Raji (cell line): Measurements from ENCODE around the gene SRPRA.

Experiments used
- POLR2A ChIP-seq: IDR thresholded peaks from 2 replicates; pipeline ENCODE4 v1.6.1; 2011; ENCODE audit warnings: low read depth, low read length, control low read depth; ENCODE audit not compliant: insufficient read depth

Gene SRPRA

DNA sequence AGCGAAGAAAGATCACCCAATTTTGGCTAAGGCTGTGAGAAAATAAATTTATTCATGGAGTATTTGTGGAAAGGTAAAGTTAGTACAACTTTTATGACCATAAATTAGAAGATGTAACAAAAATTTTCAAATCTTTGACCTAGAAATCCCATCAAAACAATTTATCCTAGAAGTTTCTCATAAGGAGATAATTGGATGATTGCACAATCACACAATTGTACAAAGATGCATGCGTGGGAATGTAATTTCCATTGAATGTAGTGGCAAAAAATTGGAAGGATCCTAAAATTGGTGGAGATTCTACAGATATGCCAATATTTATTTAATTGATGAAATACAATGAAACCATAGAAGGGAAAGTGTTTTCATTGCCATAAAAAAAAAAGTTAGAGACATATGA, 11.6 kb downstream of the SRPRA start:
- no peak for TF ChIP-seq POLR2A

DNA sequence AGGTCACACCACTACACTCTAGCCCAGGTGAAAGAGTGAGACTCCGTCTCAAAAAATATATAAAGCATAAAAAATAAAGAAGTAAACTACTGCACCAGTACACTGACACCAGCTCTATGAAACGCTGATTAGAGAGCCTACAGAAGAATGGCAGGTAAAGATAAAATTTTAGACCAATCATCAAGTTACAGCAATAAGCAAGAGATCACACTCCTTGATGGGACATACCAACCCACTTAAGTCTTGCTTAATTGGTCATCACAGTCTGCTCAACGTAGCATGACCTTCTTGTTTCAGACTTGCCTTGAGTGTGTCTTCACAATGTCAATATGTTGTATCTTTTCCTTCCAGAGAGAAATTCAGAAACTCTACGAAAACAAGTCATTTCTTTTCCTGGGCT, 12.5 kb downstream of the SRPRA start:
- TF ChIP-seq POLR2A = no peak

DNA sequence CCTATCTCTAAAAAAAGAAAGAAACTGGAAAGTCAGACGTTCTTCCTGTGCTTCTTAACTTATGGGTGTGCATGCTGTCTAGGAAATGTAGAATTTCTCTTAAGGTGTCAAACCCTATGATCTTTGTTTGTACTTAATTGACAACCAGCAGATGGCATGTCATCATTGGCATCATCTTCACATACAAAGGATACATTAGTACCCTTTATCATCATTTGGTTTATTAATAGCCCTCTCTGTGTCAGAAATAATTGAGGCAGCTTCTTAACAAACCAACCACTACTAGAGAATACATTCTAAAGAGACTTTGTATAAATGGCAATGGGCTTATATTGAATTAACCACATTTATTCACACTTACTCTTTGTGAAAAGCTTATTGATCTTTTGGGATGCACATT, 13.9 kb downstream of the SRPRA start:
- TF ChIP-seq POLR2A = no peak

DNA sequence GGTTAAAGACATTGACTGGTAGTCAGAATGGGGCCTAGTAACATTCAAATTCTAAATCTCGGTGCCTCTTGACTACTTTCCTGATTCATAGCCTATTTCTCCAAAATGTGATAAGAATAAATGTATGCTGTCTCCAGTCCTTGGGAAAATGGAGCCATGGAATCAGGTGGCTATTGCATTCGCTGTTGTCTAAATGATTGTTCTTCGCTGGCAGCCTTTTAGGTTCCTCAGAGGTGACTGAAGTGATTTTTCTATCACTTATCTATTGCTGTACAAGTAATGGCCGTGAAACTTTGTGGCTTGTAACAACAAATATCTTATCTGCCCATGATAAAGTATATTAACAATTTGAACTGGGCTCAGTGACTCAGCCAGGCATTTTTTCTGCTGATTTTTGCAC, 15.4 kb downstream of the SRPRA start:
- TF ChIP-seq POLR2A = no peak

DNA sequence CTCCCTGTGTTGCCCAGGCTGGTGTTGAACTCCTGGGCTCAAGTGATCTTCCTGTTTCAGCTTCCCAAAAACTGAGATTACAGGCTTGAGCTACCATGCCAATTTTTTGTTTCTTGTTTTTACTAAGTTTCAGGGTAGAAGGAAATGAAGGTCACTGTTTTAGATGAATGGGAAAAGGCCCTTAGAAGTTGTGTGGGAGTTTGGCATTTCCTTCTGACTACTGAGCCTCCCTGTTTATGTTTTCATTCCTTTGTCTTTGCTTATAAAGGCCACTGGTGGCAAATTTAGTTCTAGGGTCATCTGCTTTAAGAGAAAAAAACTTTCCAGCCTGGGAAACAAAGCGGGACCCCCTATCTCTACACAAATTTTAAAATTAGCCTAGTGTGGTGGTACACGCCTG, 22.1 kb downstream of the SRPRA start:
- TF ChIP-seq POLR2A = no peak

DNA sequence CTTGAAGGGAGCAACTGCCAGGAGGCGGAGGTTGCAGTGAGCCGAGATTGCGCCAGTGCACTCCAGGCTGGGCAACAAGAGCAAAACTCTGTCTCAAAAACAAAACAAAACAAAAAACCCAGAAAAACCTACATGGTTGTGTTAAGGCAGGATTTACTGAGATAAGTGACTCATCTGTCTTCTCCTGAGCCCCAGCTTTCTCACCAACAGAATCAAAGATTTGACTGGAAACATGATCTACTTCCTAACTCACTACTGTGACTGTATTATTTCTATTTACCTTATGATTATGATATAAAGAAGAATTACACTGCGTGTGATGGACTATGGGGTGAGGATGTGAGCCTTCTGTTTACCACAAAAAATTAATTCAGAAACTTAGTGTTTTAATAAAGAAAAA, 35.3 kb downstream of the SRPRA start:
- TF ChIP-seq POLR2A = no peak

DNA sequence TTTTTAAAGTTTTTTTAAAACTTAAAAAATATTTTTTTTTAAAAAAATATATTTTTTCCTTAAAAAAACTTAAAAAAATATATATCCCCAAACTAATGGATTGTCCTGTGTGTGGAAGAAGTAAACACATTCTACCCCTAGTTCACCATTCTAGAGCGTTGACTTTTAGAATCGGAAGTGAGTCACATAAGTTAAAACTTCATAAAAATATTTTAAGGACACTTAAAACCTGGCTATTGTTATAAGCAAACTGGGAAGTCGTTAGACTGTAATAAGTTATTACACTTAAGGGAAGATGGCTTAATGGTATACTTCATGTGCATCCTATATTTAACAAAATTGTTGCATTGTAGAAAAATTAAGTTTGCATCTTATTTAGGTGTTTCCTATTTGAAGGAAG, 36.0 kb downstream of the SRPRA start:
- no peak for TF ChIP-seq POLR2A

DNA sequence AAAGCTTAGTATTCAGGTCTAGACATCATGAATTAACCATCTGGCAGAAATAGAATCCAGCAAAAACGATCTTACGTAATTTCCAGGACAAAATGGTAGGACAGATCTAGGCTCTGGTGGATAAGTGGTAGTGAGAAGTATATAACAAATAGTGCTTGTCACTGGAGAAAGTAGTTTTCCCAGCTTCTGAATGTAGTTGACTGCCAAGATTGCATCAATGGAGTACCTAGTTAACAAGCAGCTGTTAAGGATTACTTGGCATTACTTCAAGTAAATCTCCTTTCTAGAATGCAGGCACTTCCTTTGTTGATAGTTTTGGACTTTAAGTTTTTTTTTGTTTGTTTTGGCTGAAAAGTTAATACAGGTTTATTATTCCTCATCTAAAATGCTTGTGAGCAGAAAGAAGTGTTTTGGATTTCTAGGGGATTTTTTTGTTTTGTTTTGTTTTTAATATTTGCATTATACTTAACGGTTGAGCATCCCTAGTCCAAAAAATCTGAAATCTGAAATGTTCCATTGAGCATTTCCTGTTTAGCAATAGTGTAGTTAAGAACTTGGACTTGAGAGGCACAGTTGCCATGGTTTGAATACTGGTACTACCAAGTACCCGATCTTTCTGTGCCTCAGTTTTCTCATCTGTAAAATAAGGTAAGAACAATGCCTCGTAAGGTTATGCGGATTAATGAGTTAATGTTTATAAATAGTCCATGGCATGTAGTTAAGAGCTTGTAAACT, 36.8 kb downstream of the SRPRA start:
- no peak for TF ChIP-seq POLR2A

DNA sequence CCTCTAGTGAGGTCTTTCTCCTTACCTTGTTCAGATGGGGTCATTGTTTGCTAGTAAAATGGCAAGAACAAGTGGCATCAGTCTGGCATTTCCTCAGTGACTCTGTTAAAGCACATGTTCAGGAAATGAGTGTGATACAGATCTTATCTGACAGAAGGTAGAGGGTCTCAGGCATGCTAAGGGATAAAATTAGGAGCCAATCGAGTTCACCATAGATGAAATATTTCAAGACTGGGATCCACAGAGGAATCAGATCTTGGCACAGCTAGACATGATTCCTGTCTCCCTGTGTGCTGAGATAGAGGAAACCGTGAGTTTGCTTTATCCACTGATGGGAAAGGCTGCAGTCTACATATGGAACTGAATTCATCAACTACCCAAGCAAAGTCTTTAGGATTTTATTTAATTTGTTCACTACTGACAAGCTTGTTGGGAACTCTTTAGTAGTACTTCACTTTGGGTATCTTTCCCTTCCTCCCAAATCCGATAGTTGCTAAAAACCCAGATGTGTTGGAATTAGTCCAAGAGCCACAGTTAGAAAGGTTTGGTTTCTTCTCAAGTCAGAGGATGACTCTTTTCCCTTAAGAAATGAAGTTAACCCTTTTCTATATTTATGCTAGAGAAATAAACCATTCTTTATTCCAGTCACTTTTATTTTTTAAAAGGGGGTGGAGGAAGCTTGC, 38.7 kb downstream of the SRPRA start:
- no peak for TF ChIP-seq POLR2A

DNA sequence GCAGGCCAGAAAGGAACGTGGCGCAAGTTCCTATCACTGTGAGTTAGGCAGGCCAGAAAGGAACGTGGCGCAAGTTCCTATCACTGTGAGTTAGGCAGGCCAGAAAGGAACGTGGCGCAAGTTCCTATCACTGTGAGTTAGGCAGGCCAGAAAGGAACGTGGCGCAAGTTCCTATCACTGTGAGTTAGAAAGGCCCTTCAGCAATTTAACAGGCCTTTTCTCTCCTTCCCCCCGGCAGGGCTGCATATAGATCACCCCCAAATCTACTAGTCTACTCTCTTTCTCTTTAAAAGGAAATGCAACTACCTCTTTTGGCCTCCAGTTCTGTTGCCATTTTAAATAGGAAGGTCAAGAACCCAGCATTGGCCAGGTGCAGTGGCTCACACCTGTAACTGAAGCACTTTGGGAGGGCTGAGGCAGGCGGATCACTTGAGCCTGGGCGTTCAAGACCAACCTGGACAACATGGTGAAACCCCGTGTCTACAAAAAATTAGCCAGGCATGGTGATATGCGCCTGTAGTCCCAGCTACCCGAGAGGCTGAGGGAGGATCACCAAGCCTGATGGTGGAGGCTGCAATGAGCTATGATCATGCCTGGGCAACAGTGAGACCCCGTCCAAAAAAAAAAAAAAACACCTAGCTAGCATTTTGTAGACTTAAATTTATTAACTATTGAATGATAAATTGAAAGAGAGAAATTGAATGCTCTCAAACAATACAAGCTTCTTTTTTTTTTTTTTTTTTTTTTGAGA, 42.2 kb downstream of the SRPRA start:
- TF ChIP-seq POLR2A = no peak

DNA sequence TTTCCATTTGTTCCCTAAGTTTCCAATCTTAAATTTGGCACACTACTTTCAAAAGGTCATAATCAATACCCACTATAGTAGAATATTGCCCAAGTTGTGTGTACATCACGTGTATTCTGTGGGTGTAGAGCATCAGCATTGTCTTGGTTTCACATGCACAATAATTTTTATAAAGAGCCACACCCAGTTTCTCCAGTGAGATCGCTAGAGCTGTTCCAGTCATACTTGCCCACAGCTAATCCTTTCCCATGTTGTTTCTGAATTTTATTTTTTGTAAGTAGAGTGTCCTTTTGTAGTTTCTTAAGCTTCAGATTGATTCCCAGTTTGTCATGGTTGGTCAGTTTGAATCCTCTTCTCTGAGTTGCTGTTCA, 43.4 kb downstream of the SRPRA start:
- TF ChIP-seq POLR2A = no peak

DNA sequence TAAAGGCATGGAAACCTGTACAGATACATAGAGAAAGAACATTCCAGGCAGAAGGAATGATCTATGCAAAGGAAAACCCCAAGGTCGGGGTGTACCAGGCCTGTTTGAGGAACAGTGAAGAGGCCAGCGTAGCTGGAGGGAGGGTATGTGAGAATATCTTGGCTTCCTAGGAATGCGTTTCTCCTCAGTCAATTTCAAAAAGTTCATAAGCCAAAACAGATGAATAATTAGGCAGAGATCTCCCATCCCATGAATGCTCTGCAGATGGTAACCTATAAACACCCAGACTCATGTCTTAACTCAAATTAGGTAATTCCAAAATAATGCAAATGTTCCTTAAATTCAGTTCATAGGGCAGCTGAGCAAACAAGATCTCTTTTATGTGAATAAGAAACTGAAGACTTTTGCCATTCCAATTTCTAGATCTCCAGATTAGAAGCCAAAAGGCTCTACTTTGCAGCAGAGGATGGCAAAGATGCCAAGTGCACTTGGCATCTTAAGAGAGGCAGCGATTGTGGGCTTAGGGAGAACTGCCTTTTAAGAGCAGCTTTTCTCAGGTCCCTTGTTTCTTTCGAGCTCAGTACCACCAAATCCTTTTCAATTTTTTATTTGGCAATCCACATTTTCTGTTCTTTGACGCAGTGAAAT, 43.9 kb downstream of the SRPRA start:
- TF ChIP-seq POLR2A = no peak

DNA sequence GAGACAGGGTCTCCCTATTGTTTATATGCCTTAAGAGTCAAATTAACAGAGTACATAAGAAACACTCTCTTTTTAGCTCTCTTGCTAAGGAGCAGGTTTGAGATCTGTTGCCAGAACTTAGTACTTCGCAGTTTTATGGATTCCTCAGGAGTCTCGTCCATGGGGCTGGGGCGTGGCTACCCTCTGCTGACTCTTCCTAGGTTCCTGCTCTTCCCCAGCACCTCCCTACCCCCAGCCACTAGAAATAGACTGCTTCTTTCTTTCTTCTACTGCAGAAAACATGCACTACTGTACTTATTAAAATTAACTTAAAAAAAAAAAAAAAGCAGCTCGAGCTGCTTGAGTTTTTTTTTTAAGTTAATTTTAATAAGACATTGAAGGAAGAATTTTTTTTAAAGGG, 49.1 kb downstream of the SRPRA start:
- TF ChIP-seq POLR2A = no peak

DNA sequence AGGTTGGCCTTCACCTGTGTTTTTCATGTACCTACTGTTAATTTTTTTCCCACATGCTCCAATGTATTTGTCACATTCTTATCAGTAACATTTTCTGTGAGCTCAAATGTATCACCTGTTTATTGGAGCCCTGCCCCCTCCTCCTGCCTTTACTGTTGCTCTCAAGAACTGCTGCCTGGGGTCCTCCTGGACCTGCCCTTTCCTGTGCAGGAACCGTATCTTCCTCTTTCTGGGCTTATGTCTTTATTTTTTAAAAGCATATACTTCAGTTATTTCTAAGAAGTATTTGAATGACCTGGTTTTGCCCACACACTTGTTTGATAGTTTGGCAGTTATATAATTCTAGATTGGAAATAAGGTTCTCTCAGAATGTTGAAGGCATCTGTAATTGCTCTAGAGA, 51.2 kb downstream of the SRPRA start:
- no peak for TF ChIP-seq POLR2A

DNA sequence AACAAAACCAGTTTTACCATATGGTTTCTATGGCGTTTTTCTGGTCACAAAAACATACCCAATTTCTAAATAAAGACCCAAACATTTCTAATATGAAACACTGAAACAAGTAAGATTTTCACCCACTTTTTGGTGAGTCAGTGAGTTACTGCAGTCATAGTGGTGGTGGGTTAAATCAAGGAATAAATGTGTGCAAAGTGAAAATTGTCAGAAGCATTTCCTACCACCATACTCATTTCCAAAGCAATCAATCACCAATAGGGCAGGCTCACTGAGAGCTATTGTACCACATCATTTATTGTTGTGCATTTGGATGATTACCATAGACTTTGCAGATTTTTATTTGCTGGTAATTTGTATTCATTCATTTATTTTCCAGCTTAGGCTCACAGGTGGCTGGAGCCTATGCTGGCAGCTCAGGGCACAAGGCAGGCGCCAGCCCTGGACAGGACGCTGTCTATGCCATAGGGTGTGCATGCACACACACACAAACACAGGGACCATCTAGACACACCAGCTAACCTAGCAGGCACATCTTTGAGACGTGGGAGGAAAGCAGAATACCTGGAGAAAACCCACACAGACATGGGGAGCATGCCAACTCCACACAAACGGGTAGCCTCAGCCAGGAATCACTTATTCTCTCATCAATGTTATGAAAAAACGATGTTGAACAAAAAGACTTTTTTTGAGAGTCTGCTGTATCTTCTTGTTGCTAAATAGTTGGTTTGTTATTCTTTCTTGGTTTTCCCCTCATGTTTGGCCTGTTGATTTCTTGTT, 52.0 kb downstream of the SRPRA start:
- no peak for TF ChIP-seq POLR2A
